Uterus (tissue), 2 donors: Measurements from ENCODE around the gene SLC16A3.

Experiments used
- POLR2A ChIP-seq, 2 donors: fragments of 450-650 bp; IDR thresholded peaks; one replicate each; pipeline ENCODE4 v1.6.1; 2016; ENCODE audit warnings: antibody characterized with exemption in 2 of 2, mild to moderate bottlenecking in 1 of 2, moderate library complexity in 1 of 2
- TF ChIP-seq, protein P1 (sequence below), 4 experiments: fragments of 200-600 bp in 2 of 4; fragments of 450-650 bp in 2 of 4; sonication (generic) in 2 of 4; IDR thresholded peaks; one replicate each; pipeline ENCODE4 v1.5.1; 2016 to 2019; ENCODE audit warnings: antibody characterized with exemption in 4 of 4, mild to moderate bottlenecking in 2 of 4, moderate library complexity in 1 of 4

DNA sequence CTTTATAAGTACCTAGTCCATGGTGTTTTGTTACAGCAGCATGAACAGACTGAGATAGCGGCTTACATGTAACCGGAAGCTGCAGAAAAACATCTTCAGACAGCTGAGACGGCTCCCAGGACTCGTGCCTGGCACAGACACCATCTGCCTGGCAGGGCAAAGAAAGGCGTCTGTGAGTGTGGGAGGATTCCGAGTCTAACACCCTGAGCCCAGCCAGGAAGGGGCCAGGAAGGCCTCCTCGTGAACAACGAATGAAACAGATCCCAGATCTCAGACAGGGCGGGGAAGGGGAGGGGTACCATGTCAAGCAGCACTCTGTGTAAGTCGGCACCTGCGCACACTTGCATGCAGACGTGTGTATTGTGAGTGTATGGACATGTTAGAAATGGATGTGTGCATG, 49.0 kb downstream of the SLC16A3 start:
- TF ChIP-seq, protein P1, sequence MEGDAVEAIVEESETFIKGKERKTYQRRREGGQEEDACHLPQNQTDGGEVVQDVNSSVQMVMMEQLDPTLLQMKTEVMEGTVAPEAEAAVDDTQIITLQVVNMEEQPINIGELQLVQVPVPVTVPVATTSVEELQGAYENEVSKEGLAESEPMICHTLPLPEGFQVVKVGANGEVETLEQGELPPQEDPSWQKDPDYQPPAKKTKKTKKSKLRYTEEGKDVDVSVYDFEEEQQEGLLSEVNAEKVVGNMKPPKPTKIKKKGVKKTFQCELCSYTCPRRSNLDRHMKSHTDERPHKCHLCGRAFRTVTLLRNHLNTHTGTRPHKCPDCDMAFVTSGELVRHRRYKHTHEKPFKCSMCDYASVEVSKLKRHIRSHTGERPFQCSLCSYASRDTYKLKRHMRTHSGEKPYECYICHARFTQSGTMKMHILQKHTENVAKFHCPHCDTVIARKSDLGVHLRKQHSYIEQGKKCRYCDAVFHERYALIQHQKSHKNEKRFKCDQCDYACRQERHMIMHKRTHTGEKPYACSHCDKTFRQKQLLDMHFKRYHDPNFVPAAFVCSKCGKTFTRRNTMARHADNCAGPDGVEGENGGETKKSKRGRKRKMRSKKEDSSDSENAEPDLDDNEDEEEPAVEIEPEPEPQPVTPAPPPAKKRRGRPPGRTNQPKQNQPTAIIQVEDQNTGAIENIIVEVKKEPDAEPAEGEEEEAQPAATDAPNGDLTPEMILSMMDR (IDR thresholded peaks at IDR 0.05): no peak
- TF ChIP-seq POLR2A (IDR thresholded peaks at IDR 0.05): no peak
